ENCODE results near the gene WNK2. TPM values are rescaled to one million over a fixed set of nuclear protein-coding genes. Genes with fewer than 3 reads are reported as not detected.

Gene WNK2
- total and polyA plus RNA-seq, 2 of the 4 experiments (the other 2 are of a cell fraction), result not detected

GRCh38 chr9:93147632-93148031, 36.3 kb upstream of the WNK2 start:
- Histone ChIP-seq H3K18ac (ENCODE audit: low read depth, low read length) (no peak overlapping the region), H2BK20ac (ENCODE audit: low read depth, low read length) (no peak overlapping the region), H2AFZ (replicated peaks; ENCODE audit: low read length, poor library complexity) (no peak overlapping the region), H3K27me3 (ENCODE audit: control insufficient read depth, insufficient read depth, low read length) (no peaks in the 10 kb centered on the region), H2AK9ac (replicated peaks; ENCODE audit: low read depth, low read length, poor library complexity) (no peak overlapping the region), H4K20me1 (ENCODE audit: insufficient read depth, low read length) (no peaks in the 10 kb centered on the region; the same call in 1 of the 2 replicates), H3K14ac (replicated peaks; ENCODE audit: low read depth, low read length) (no peak overlapping the region), H3K23ac (ENCODE audit: low read depth, low read length) (no peak overlapping the region), H3K4me3 (ENCODE audit: insufficient read depth, low read depth, low read length) (no peak overlapping the region), H3K9me3 (ENCODE audit: control insufficient read depth, insufficient read depth, low read length) (peaks cover 4% of the 10 kb centered on the region), H2BK120ac (ENCODE audit: low read depth, low read length) (no peak overlapping the region), H3K4me2 (ENCODE audit: low read depth, low read length) (no peak overlapping the region), H2AK5ac (ENCODE audit: low read depth, low read length) (no peak overlapping the region), H3K9ac (ENCODE audit: low read depth, low read length) (no peak overlapping the region), H4K5ac (ENCODE audit: low read depth, low read length) (no peak overlapping the region), H3K4me1 (ENCODE audit: control insufficient read depth, insufficient read depth, low read length) (peaks cover 7% of the 10 kb centered on the region), H3K27ac (ENCODE audit: insufficient read depth, low read length) (no peak overlapping the region), H4K8ac (ENCODE audit: low read depth in 2 of 2, low read length in 2 of 2) (no peak overlapping the region), H3K56ac (ENCODE audit: extremely low read depth, insufficient read depth, low read length) (no peak overlapping the region), H3K79me1 (ENCODE audit: low read depth in 1 of 2, low read length in 2 of 2) (no peaks in the 10 kb centered on the region; a peak in 1 of 4 replicates), H3K9me1 (ENCODE audit: insufficient read depth, low read length) (no peaks in the 10 kb centered on the region), H2BK15ac (ENCODE audit: low read depth, low read length) (no peak overlapping the region), H3K4ac (ENCODE audit: low read depth, low read length) (no peak overlapping the region), H4K91ac (ENCODE audit: insufficient read depth, low read depth, low read length) (no peak overlapping the region), H3K36me3 (ENCODE audit: control insufficient read depth, insufficient read depth, low read length) (no peaks in the 10 kb centered on the region), H2BK5ac (ENCODE audit: low read depth, low read length, poor library complexity, severe bottlenecking) (no peak overlapping the region)
- POLR2A ChIA-PET (ENCODE audit: unreplicated experiment), result no interaction called here
- no CpG with 5 or more reads among the region's 2 CpGs for WGBS, 2 experiments (ENCODE audit: extremely low coverage in 2 of 2, insufficient read length in 1 of 2)
- CTCF ChIA-PET, result no interaction called here
- TF ChIP-seq MAZ (IDR thresholded peaks at IDR 0.05; ENCODE audit: borderline replicate concordance, low read depth, low read length) (no peak), RFX5 (IDR thresholded peaks at IDR 0.05; ENCODE audit: low read depth, low read length) (no peak), BHLHE40 (IDR thresholded peaks at IDR 0.05; ENCODE audit: low read depth, low read length) (no peak), NFE2L2 (IDR thresholded peaks at IDR 0.05; ENCODE audit: low read depth, low read length) (no peak), POLR2A (IDR thresholded peaks at IDR 0.05; ENCODE audit: low read depth, low read length) (no peak)
- intact Hi-C loops (cut with micrococcal nuclease) (no loop called here), in situ Hi-C loops (cut with MboI; ENCODE audit: low sequenced_read_pairs) (no loop called here), dilution Hi-C loops (cut with HindIII; ENCODE audit: low sequenced_read_pairs, unreplicated experiment) (no loop called here)
- BruUV-seq (replicated peaks), result no TSS peak
- ATAC-seq (ENCODE audit: low read depth) (no peak), DNase-seq (no peak)

Measured in IMR-90 (cell line).